RWPE2 (cell line): ENCODE measurements around the gene GSPT1.

Experiments
- ATAC-seq: fragments of 200-7000 bp; cut with Tn5 transposase; 3 replicates; pipeline ENCODE4 v1.9.1; 2021; ENCODE audit warnings: low read depth
- DNase-seq: peaks from one replicate; pipeline ENCODE4 v3.0.0-alpha.2; 2020; ENCODE audit warnings: low spot score
- H3K27ac ChIP-seq: fragments of 450-650 bp; 2 replicates; pipeline ENCODE4 v1.5.1; 2017; ENCODE audit warnings: mild to moderate bottlenecking; ENCODE audit not compliant: poor library complexity, severe bottlenecking
- H3K27me3 ChIP-seq: fragments of 250-450 bp; sonication (Bioruptor Pico); 2 replicates; pipeline ENCODE4 v1.5.1; 2021; ENCODE audit warnings: mild to moderate bottlenecking, moderate library complexity; ENCODE audit not compliant: insufficient read depth, poor library complexity, severe bottlenecking
- H3K36me3 ChIP-seq: fragments of 250-450 bp; sonication (Bioruptor Pico); 2 replicates; pipeline ENCODE4 v1.5.1; 2020; ENCODE audit warnings: low read depth, mild to moderate bottlenecking, moderate library complexity
- H3K4me1 ChIP-seq: fragments of 250-450 bp; sonication (Bioruptor Pico); 2 replicates; pipeline ENCODE4 v1.5.1; 2021; ENCODE audit warnings: mild to moderate bottlenecking, moderate library complexity; ENCODE audit not compliant: insufficient read depth, poor library complexity, severe bottlenecking
- H3K4me3 ChIP-seq: fragments of 250-450 bp; sonication (Bioruptor Pico); 2 replicates; pipeline ENCODE4 v1.5.1; 2021; ENCODE audit warnings: mild to moderate bottlenecking, moderate library complexity; ENCODE audit not compliant: severe bottlenecking
- H3K9me3 ChIP-seq: fragments of 250-450 bp; sonication (Bioruptor Pico); 2 replicates; pipeline ENCODE4 v1.5.1; 2021; ENCODE audit warnings: mild to moderate bottlenecking, moderate library complexity; ENCODE audit not compliant: severe bottlenecking
- TF ChIP-seq, protein P1 (sequence below): fragments of 450-650 bp; IDR thresholded peaks from one replicate; pipeline ENCODE4 v1.5.1; 2017; ENCODE audit warnings: mild to moderate bottlenecking, moderate library complexity; ENCODE audit not compliant: poor library complexity, severe bottlenecking

The GSPT1 gene

DNA sequence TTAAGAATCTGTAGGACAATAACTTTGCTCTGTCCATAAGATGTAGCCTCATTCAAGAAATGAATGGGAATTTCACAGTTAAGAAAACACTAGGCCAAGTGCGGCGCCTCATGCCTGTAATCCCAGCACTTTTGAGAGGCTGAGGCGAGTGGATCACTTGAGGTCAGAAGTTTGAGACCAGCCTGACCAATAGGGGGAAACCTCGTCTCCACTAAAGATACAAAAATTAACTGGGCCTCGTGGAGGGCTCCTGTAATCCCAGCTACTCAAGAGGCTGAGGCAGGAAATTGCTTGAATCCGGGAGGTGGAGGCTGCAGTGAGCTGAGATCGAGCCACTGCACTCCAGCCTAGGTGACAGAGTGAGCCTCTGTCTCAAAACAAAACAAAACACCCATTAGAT is 44.6 kb downstream of the GSPT1 start:
- ATAC-seq: no peak
- peaks cover 81% of the 10 kb centered on the region for H3K36me3 ChIP-seq
- no peak overlapping the region for H3K4me3 ChIP-seq
- no peak for DNase-seq
- H3K9me3 ChIP-seq: no peaks in the 10 kb centered on the region
- H3K4me1 ChIP-seq: peaks cover 4% of the 10 kb centered on the region
- H3K27ac ChIP-seq: no peak overlapping the region
- no peaks in the 10 kb centered on the region for H3K27me3 ChIP-seq
- TF ChIP-seq, protein P1, sequence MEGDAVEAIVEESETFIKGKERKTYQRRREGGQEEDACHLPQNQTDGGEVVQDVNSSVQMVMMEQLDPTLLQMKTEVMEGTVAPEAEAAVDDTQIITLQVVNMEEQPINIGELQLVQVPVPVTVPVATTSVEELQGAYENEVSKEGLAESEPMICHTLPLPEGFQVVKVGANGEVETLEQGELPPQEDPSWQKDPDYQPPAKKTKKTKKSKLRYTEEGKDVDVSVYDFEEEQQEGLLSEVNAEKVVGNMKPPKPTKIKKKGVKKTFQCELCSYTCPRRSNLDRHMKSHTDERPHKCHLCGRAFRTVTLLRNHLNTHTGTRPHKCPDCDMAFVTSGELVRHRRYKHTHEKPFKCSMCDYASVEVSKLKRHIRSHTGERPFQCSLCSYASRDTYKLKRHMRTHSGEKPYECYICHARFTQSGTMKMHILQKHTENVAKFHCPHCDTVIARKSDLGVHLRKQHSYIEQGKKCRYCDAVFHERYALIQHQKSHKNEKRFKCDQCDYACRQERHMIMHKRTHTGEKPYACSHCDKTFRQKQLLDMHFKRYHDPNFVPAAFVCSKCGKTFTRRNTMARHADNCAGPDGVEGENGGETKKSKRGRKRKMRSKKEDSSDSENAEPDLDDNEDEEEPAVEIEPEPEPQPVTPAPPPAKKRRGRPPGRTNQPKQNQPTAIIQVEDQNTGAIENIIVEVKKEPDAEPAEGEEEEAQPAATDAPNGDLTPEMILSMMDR: peak; percentile 12

DNA sequence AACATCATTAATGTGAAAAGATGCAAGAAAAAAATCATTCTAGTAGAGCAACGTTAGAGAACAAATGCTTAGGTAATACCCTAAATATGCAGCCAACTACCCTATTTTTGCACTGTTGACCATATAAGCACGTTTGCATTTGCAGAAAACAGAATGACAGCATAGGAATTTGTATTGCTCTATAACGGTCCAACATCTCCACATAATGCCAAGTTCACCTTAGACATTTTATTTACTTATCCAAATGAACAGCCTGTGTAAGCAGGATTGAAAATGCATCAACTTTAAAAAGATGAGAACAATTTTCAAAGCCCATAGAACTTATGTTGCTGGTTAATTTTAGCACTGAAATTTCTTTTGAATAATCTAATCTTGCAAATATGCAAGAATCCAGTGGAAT is 45.4 kb downstream of the GSPT1 start:
- Histone ChIP-seq H3K27me3 (no peaks in the 10 kb centered on the region), H3K36me3 (peaks cover 73% of the 10 kb centered on the region), H3K9me3 (no peaks in the 10 kb centered on the region), H3K27ac (no peak overlapping the region), H3K4me3 (no peak overlapping the region), H3K4me1 (peaks cover 4% of the 10 kb centered on the region)
- TF ChIP-seq, protein P1: no peak
- ATAC-seq (no peak), DNase-seq (no peak)

DNA sequence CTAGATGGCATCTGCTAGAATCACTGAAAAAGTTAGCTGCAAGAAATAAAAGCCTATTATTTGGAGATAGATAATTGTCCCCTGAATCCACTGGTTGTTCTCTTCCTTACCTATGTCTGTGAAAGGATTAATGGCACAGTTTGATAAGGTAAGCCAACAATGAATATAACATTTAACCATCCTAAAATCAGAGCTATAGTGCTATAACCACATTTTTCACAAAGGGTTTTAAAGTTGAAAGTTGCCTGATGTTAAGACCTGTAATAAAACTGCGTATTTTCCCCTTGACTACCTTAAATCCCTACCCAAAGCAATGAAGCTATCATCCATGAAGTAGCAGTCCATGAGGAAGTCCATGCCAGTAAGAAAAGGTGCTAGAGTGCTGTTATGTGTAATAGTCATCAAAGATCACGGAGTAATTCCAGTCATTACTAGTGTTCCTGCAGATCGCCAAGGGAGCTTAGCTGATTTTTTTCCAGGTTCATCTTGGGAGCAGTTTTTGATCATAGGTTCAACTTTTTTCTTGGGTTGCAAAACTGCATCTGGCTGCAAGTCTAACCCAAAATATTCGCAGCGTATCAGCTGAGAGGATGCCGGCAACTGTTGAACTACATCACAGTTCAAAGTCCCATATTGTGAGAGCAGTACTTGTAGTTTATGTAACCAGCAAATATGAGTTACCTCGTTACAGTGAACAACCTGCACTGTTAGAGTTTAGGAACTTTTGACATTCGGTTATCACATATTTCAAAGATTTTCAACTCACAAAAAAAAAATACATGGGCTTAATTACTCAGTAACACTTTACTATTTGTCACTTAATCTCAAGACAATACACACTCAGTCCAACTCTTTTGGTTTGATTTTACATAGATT is 46.2 kb downstream of the GSPT1 start:
- H3K9me3 ChIP-seq: no peaks in the 10 kb centered on the region
- peaks cover 4% of the 10 kb centered on the region for H3K4me1 ChIP-seq
- H3K36me3 ChIP-seq: peaks cover 65% of the 10 kb centered on the region
- H3K27me3 ChIP-seq: no peaks in the 10 kb centered on the region
- no peak overlapping the region for H3K4me3 ChIP-seq
- DNase-seq: no peak
- H3K27ac ChIP-seq: no peak overlapping the region
- no peak for ATAC-seq
- TF ChIP-seq, protein P1: no peak

DNA sequence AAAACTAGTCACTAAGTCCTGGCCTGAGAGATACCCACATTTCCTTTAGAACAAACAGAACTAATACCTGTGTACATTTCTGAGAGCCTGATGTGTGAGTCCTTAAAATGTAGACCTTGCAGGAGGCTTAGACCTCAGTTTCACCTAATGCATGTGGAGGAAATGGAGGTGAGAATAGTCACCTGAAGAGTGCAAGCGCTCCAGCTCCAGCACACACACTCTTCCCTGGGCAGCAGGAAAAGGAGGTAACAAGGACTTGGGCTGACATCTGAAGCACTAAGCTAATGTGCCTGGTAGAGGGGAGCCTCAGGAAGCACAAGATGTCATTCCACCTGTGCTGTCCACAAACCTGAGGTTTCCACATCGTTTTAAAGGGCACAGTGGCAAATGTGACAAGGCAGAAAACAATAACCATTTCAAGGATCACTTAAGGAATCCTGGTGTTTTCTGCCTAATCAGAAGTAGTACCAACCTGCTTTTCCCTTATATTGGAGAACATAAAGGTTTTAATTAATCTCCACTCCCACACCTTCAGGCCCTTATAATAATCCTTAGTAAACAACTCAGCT is 47.3 kb downstream of the GSPT1 start:
- Histone ChIP-seq H3K36me3 (peaks cover 54% of the 10 kb centered on the region), H3K4me1 (peaks cover 4% of the 10 kb centered on the region)
- TF ChIP-seq, protein P1: no peak

DNA sequence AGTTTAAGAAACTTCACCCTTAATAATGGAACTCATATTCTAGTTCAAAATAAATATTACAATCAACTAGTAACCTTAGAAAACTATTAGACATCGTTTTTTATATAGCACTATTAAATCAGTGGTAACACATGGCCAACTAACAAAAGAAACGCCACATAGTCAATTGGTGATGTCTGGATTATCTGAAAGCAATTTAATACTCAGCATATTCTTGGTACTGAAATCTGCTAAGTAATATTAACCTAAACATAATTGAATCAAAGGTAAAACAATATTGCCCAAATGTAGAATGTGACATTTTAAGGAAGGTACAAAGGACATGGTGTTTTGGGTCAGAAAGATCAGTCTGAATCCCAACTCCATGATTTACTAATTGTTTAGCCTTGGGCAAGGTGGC is 53.3 kb downstream of the GSPT1 start:
- DNase-seq: no peak
- no peak for ATAC-seq
- H3K27me3 ChIP-seq: no peaks in the 10 kb centered on the region
- TF ChIP-seq, protein P1: no peak
- H3K9me3 ChIP-seq: no peaks in the 10 kb centered on the region
- no peaks in the 10 kb centered on the region; the same call in 1 of the 2 replicates for H3K36me3 ChIP-seq
- no peak overlapping the region for H3K4me3 ChIP-seq
- no peaks in the 10 kb centered on the region for H3K4me1 ChIP-seq
- no peak overlapping the region for H3K27ac ChIP-seq

More for the DNA sequence above, 47.3 kb downstream of the GSPT1 start:
- Histone ChIP-seq H3K9me3 (no peaks in the 10 kb centered on the region), H3K27ac (peak overlapping the region; percentile 70), H3K4me3 (no peak overlapping the region), H3K27me3 (no peaks in the 10 kb centered on the region)
- ATAC-seq (no peak), DNase-seq (no peak)
